Ishikawa (cell line): ENCODE measurements around the gene STAB1.

ENCODE experiments used
- CEBPB ChIP-seq: IDR thresholded peaks from 2 replicates; pipeline ENCODE4 v1.6.1; 2012
- CREB1 ChIP-seq: IDR thresholded peaks from 2 replicates; pipeline ENCODE4 v1.6.1; 2012; ENCODE audit warnings: low read depth
- EGR1 ChIP-seq: IDR thresholded peaks from 2 replicates; pipeline ENCODE4 v1.6.1; 2012
- EP300 ChIP-seq: IDR thresholded peaks from 2 replicates; pipeline ENCODE4 v1.6.1; 2012; ENCODE audit warnings: borderline replicate concordance
- FOXM1 ChIP-seq: IDR thresholded peaks from 2 replicates; pipeline ENCODE4 v1.6.1; 2012; ENCODE audit warnings: low read depth, borderline replicate concordance
- MAX ChIP-seq: IDR thresholded peaks from 2 replicates; pipeline ENCODE4 v1.6.1; 2012
- NFIC ChIP-seq: IDR thresholded peaks from 2 replicates; pipeline ENCODE4 v1.6.1; 2012
- RAD21 ChIP-seq: IDR thresholded peaks from 2 replicates; pipeline ENCODE4 v1.6.1; 2012; ENCODE audit warnings: low read depth
- REST ChIP-seq: IDR thresholded peaks from 2 replicates; pipeline ENCODE4 v1.6.1; 2012; ENCODE audit warnings: low read depth, mild to moderate bottlenecking
- TAF1 ChIP-seq: IDR thresholded peaks from 2 replicates; pipeline ENCODE4 v1.6.1; 2012; ENCODE audit warnings: low read depth, mild to moderate bottlenecking
- TCF12 ChIP-seq: IDR thresholded peaks from 2 replicates; pipeline ENCODE4 v1.6.1; 2012; ENCODE audit warnings: low read depth
- TEAD4 ChIP-seq: IDR thresholded peaks from 2 replicates; pipeline ENCODE4 v1.6.1; 2012
- USF1 ChIP-seq: IDR thresholded peaks from 2 replicates; pipeline ENCODE4 v1.6.1; 2012
- YY1 ChIP-seq: IDR thresholded peaks from 2 replicates; pipeline ENCODE4 v1.6.1; 2012; ENCODE audit warnings: low read depth
- ZBTB7A ChIP-seq: IDR thresholded peaks from 2 replicates; pipeline ENCODE4 v1.6.1; 2012; ENCODE audit warnings: low read depth

Gene STAB1

GRCh38 chr3:52537165-52537620, 42.1 kb downstream of the STAB1 start:
- no peak for TF ChIP-seq FOXM1
- no peak for TF ChIP-seq TCF12
- no peak for TF ChIP-seq CEBPB
- TF ChIP-seq NFIC: no peak
- no peak for TF ChIP-seq YY1
- no peak for TF ChIP-seq TEAD4
- TF ChIP-seq TAF1: no peak
- TF ChIP-seq REST: no peak
- TF ChIP-seq USF1: no peak

GRCh38 chr3:52537726-52538421, 42.7 kb downstream of the STAB1 start:
- TF ChIP-seq USF1: no peak
- TF ChIP-seq FOXM1: no peak
- no peak for TF ChIP-seq MAX
- TF ChIP-seq RAD21: no peak
- no peak for TF ChIP-seq EP300
- TF ChIP-seq TEAD4: no peak
- TF ChIP-seq YY1: no peak
- no peak for TF ChIP-seq EGR1
- no peak for TF ChIP-seq CREB1
- TF ChIP-seq NFIC: no peak
- no peak for TF ChIP-seq CEBPB
- TF ChIP-seq TAF1: no peak

- no peak for TF ChIP-seq FOXM1
- no peak for TF ChIP-seq RAD21
- TF ChIP-seq CREB1: no peak
- no peak for TF ChIP-seq TAF1
- TF ChIP-seq YY1: no peak
- no peak for TF ChIP-seq TEAD4
- TF ChIP-seq CEBPB: no peak
- TF ChIP-seq TCF12: no peak
- no peak for TF ChIP-seq EGR1
- TF ChIP-seq MAX: no peak
- no peak for TF ChIP-seq REST
- TF ChIP-seq EP300: no peak
- TF ChIP-seq NFIC: no peak
- no peak for TF ChIP-seq ZBTB7A
- no peak for TF ChIP-seq USF1
Measured at GRCh38 chr3:52539010-52539653, 44.0 kb downstream of the STAB1 start.

GRCh38 chr3:52541050-52541449, 45.9 kb downstream of the STAB1 start:
- TF ChIP-seq USF1 (no peak), TEAD4 (no peak), TAF1 (no peak), RAD21 (no peak), YY1 (no peak), CREB1 (no peak), FOXM1 (no peak), ZBTB7A (no peak)

GRCh38 chr3:52544937-52545336, 49.8 kb downstream of the STAB1 start:
- TF ChIP-seq TAF1: no peak
- no peak for TF ChIP-seq MAX
- TF ChIP-seq CREB1: no peak
- no peak for TF ChIP-seq RAD21
- no peak for TF ChIP-seq ZBTB7A
- no peak for TF ChIP-seq YY1
- no peak for TF ChIP-seq FOXM1
- no peak for TF ChIP-seq NFIC
- no peak for TF ChIP-seq EP300
- no peak for TF ChIP-seq REST
- no peak for TF ChIP-seq CEBPB
- TF ChIP-seq USF1: no peak
